Neural cell (in vitro differentiated cells): ENCODE results near the gene WFIKKN2.

ENCODE experiments used
- CTCF ChIP-seq: fragments of 450-650 bp; IDR thresholded peaks from 2 replicates; pipeline ENCODE4 v1.5.1; 2014; ENCODE audit warnings: antibody characterized with exemption, mild to moderate bottlenecking, moderate library complexity; ENCODE audit not compliant: poor library complexity, severe bottlenecking
- EZH2 ChIP-seq: fragments of 200-600, 300-800 bp; shearing (Covaris generic), sonication (generic); IDR thresholded peaks from 2 replicates; pipeline ENCODE4 v1.6.1; 2014; ENCODE audit warnings: antibody characterized with exemption, low read length, borderline replicate concordance, mild to moderate bottlenecking; ENCODE audit not compliant: insufficient read depth, poor library complexity, severe bottlenecking
- POLR2AphosphoS5 ChIP-seq: IDR thresholded peaks from 2 replicates; pipeline ENCODE4 v1.6.1; 2012

- no peak for TF ChIP-seq POLR2AphosphoS5
- TF ChIP-seq CTCF: no peak
- no peak for TF ChIP-seq EZH2
Observed at GRCh38 chr17:50818261-50818660, 17.1 kb upstream of the WFIKKN2 start.
